HG03521 (cell line): ENCODE data around the gene MGAM2.

Experiments used
- ATAC-seq: cut with Tn5 transposase; IDR thresholded peaks from one replicate; pipeline ENCODE4 v1.9.1; 2021; ENCODE audit warnings: mild to moderate bottlenecking, moderate library complexity; ENCODE audit not compliant: unreplicated experiment

Gene MGAM2

DNA sequence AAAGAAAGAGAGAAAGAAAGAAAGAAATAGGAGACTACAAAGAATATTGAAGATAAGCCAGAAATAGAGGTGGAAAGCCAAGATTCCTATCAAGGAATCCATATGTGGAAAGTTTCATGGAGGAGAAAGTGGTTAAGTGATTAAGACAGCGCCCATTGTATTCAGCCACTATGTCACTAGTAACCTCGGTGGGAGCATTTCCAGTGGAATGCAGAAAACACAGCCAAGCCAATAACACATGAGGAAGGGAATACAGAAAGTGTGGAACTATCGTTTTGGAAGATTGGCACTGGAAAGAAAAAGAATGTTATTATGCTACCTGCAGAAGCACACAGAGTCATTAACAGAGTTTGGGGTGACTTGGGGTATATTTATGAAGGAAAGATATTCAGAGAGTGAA lies 2.7 kb downstream of the MGAM2 start:
- no peak for ATAC-seq

DNA sequence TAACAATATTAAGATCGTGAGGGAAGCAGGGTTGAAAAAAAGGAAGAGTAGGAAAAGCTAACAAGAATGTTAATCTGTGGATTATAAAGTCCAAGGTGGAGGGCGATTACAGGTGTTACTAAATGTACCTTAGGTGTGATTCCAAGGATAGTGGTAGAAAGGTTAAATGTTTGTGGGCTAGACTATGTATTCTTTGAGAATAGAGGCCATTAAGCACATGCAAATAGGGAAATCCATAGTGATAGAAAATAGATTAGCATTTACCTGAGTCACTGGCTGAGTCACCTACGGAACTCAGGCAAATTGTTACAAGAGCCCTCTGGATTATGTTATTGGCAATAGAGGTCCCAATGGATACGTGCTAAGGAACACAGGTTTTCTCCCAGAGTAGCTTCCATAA lies 9.0 kb downstream of the MGAM2 start:
- no peak for ATAC-seq

DNA sequence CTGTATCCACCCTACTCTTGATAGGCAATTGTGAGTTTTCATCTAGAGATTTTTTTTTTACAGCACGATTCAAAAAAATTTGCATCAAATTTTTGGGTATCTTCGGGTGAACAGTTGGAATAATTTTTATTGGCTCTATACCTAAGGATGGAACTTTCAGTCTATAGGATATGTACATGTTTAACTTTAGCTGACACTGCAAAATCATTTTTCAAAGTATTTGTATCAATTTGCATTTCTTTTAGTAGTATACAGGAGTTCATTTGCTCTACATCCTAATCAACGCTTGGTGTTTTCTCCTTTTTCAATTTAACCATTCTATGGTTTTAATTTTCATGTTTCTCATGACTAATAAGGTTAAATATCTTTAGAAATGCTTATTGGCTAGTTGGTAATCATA lies 11.7 kb downstream of the MGAM2 start:
- no peak for ATAC-seq

DNA sequence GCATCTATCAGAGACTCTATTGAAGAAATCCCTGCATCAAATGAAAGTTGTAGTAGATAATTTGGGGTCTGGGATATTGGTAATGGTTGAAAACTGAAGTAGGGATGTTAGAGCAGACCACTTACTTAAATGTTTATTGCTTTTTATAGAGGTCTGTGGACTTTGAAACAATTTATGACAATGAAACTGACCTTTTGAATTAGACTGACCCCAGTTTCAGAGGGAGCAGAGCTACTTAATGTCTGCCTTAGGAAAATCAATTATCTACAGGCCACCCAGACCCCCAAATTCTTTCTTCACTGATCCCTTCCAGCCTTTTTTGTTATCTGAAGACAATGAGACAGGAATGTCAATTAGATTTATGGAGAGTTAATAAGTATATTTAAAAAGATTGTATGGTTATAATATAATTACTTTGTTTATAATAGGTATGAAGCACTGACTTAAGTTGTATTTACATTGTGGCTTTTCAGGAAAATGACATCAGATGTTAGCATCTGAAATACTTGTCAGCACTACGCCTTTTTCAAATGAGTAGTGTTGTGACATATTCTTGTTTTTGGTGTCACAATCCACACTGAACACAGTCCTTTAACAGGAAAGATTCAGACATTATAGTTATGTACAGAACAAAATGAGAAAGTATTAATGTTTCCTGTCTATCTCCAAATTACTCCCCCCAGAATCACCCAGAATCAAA lies 13.9 kb downstream of the MGAM2 start:
- no peak for ATAC-seq

DNA sequence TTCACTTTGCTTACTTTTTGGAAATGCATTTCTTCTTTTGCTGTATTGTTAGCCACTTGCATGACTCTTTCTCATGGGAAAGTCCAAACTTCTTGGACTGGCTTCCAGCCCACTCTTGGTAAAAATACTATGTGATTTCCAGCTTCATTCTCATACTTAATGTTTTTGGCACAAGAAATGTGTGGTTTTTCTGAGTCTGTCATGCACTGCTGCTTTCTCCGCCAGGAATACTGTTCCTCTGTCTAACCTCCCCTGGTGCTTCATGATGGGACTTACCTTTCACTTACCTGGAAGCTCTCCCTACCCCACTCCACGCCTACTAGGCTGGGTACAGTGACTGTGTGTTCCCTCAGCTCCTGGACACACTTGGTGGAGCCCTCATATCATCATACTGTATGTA lies 18.7 kb downstream of the MGAM2 start:
- no peak for ATAC-seq

DNA sequence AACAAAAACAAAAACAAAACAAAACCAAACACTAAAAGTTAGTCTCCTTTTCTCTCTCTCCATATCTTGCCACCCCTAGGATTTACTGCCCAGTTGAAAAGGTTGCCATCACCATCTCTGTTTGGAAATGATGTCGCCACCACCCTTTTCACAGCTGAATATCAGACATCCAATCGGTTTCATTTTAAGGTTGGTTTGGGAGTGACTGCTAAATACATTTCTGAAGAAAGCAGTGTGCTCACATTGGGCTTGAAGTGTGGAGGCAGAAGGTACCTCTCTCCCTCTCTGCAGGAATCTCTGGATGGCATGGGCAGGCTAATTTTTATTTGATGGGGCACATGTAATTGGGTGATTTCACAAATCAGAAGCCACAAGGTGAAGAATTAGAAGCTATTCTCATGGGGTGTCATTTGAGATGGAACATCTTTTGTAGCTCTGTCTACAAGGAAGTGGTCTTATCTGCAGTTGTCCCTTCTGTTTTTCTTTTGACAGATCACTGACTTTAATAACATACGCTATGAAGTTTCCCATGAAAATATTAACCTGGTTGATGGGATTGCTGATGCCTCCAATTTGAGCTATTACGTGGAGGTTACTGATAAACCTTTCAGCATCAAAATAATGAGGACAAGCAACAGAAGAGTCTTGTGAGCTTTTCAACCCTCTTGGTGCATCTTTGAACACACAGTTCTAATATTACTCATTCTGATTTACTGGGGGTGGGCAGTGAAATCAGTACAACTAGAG lies 20.1 kb downstream of the MGAM2 start:
- no peak for ATAC-seq

DNA sequence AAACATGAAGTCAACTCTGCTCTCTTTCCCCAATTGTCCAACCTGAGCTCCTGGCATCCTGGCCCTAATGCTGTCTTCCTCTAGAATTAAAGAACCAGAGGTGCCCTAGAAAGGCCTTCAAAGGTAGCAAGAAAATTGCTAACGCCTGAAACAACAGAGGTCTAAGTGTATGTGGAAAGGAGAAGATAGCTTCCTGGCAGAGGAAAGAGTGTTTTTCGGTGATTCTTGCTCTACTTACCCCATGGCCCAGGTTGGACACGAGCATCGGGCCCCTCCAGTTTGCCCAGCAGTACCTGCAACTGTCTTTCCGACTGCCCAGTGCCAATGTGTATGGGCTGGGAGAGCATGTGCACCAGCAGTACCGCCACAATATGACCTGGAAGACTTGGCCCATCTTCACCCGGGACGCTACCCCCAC lies 22.2 kb downstream of the MGAM2 start:
- ATAC-seq, result no peak

DNA sequence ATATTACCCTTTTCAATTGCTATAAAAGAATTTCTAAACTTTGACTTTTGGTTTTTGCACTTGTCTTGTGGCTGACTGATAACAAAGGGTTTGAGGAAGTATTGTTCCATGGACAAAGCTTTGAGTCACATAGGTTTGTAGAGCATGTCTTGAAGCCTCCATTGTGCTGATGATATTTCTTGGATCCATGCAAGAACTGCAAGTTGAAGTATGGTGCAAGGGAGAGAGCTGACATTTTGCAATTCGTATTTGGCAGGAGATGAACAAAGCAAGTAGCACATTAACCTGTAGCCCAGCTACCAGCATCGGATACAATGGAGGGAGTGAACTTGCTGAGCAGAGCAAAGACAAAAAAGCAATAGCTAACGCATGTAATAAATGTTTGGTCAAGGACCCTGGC lies 23.4 kb downstream of the MGAM2 start:
- ATAC-seq, result no peak

DNA sequence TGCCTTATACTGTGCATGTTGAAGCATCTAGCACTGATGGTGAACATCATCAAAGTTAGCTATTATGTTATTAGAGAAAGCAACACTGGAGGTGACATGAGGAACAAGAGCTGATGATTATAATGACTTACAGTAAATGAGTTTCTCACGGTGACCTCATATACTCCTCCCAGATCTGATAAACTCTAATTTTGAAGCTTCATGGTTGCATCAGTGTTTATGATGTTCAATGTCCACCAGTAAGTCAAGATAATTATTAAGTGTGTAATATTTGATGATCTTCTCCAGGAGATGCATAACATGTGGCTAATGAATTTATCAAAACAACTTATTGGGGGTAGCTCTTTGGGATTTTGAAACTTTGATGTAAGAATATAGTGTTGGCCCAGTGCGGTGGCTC lies 27.5 kb downstream of the MGAM2 start:
- ATAC-seq, result no peak

DNA sequence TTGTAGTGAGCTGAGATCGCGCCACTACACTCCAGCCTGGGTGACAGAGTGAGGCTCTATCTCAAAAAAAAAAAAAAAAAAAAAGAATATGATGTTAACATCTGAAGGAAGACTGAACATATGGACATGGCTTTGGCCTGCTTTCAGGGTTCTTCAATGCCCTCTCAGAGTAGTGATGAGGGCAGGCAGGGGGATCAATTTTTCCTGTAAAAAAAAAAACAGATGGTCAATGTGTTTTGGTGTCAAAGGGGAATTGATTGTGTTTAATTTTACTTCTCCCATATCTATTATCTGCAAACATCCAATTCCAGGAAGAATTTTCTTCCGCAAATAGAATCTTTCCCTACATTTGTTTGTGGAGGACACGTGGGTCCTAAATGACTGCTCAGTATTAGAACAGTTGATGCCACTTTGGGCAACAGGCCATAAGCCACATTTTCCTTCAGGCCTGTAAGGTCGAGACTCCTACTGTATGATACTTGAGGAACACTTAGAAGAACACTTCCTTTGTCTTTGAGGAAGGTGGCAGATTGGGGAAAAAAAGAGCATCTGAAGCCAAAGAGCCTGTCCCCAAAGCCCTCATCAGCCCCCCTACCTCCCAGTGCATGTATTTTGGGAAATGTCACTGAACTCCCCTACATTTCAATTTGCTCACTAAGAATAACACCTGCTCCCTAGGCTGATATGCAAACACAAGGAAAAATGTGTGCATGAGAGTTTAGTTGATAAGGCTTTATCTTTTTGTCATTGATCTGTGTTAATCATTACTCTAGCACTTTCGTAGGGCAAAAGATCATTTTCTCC lies 28.3 kb downstream of the MGAM2 start:
- no peak for ATAC-seq

DNA sequence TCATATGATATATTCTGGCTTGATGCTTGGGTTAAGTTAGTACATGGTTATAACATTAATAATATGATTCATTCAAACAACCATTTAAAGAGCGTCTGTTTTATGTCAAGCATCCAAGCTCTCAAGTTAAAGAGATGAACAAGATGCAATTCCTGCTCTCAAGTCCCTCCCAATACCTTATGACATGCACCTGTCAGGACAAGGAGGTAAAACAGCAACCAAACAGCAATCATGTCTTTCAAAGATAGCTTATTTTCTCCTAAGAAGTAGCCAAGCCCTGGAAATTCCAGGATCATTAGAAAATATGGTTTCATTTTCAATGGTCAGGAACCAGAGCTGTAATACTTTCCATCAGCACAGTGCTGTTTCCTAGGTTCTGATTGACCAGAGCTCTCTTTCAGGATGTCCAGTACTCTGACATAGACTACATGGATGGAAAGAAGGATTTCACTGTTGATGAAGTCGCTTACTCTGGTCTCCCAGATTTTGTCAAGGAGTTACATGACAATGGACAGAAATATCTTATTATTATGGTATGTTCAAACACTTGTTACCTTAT lies 29.0 kb downstream of the MGAM2 start:
- ATAC-seq, result no peak

DNA sequence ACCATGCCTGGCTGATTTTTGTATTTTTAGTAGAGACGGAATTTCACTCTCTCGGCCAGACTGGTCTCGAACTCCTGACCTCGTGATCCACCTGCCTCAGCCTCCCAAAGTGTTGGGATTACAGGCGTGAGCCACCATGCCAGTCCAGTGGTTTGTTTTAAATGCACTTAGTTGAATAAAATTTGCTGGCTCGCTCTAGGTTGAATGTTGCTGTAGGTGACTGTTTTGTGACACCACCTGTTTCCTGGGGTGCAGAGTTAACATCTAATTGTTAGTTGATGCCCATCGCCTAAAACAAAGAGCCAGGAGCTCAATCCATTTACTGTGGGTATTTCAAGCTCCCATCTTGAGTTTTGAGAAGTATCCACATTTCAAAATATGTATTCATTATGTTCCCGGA lies 31.2 kb downstream of the MGAM2 start:
- no peak for ATAC-seq

DNA sequence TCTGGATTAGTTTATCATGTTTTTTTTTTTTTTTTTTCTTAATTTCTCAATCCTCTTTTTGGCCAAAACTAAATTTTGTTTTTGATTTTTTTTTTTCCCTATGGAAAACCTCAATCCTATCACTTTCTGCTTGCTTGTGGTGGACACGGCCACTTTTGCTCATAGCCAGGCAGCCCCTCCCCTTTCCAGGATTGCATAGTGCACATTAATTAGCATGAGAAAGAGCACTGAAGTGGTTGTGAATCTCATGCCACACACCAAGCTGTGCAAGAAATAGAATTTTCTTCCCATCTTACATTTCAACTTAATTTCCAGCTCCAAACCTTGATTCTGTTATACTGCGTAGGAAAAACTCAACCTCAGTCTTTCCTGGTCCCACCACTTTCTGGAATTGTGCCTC lies 34.6 kb downstream of the MGAM2 start:
- ATAC-seq, result no peak

DNA sequence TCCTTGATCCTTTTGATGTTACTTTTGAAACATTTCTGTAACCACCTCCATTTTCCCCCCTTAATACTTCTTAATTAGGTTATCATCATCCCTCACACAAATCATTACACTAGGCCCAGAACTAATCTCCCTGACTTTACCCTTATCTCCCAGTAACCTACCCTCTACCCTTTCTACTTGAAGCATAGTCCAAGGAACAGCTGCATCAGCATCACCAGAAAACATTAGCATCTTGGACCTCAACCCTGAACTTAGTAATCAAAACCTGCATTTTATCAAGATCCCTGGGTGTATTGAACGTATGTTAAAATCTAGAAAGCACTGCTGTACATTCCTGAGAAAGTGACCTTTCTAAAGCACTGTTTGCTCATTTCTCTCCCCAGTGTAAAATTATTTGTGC lies 38.8 kb downstream of the MGAM2 start:
- ATAC-seq, result no peak

DNA sequence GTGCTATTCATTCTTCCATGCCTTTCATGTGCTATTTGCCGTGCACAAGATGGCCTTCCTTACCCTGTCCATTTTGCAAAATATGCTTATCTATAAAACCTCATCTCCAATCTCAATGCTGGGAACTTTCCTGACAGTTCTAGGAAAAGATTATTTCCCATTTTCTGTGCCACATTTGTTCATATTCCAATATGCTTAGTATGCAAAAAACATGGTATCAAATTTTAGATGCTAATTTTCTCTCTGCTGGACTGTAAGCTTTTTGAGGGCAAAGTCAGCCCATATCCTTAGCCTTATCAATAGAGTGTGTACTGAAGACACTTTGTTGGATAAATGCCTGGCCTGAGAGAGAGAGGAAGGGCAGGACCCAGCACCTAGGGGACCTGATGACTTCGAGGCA lies 39.4 kb downstream of the MGAM2 start:
- ATAC-seq, result no peak

DNA sequence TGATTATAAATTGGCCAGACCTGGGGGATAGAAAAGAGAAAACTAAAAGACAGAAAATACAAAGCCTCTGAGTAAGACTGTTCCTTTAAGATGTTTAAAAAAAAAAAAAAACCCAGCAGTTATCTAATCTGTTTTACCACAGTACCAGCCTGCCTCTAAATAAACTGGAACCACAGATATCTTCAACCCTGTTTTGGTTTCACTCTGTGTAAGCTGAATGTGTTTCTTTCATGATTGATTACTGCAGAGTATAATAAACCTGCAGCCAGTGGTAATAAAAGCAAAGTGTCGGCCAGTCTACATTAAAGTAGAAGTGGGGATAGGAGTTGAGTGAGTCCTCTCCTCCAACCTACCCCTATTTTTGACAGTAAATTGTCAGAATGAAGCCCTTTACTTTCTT lies 40.6 kb downstream of the MGAM2 start:
- no peak for ATAC-seq

DNA sequence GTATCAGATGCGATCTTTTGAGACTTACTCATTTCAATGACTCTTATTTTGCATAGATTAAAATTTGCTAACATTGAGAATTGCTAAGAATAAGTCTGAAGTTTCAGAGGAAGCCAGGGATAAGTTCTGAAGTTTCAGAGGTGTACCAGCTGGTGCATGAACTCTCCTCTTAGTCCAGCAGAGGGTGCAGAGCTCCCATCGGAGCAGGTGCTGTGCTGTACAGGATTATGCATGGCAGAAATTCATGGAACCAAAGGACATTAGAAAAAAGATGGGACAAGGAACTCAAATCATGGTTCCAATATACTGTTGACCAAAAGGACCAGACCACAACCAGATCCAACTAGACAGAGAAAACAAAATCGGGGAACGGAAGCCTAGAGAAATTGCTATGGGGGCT lies 41.9 kb downstream of the MGAM2 start:
- ATAC-seq, result no peak

DNA sequence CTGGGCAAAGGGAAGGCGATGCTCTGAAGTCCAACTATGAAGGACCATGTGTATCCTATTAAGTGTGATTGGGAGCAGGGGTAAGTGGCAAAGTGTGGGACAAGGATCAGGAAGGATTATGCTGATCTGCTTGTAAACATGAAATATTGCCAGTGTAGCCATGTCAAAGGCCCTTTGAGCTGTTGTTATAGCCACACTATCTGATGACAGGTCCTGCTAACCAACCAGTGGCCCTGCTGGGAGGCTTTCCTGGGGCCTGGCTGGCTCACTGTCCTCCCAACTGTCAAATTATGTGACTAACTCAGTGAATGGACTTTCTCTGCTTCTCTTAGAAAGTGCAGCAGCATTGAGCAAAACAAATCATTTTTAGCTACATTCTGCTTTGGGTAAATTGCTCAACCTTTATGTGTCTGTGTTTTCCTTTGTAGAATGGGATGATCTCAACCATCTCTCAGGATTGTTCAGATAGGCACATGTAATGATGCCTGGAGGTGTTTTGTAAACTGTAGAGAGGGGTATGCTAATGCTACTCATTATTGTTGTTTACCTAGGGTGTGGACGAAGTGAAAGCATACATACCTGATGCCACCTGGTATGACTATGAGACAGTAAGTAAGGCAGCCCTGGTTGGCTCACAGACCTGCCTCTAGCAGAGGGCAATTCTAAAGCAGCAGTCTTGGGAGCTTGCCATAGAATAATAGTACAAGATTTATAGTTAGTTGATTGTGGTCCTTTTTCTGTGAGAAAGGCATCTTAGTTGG lies 47.4 kb downstream of the MGAM2 start:
- ATAC-seq, result no peak

DNA sequence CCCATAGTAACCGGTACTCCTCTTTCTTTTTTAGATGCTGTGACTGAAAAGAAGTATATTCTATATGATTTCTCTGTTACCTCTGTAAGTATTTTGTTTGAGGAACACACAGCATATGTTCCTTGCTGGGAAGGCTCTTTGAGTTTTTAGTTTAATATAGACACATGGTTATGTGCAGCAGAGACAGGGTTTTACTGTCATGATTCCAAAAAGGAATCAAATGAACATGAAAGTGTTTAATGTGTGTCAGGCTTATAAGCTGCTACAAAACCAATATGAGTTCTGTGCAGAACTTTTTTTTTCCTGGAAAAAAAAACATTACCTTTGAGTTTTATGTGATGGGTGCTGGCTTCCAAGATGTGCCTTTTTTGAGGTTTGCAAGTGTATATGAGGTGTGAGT lies 50.4 kb downstream of the MGAM2 start:
- ATAC-seq, result no peak

DNA sequence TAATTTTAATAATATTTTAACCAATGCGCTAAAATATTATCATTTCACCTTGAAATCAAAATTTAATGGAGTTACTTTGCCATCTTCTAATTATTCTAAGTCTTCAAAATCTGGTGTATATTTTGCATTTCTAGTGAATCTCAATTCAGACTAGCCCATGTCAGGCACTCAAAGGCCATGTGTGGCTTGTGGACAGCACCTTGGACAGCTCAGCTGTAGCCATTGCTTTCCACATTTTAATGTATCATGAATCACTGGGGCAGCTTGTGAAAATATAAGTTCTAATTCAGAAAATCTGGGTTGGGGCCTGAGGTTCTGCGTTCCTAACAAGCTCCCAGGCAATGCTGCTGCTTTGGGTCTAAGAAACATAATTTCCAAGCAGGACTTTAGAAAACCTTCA lies 57.2 kb downstream of the MGAM2 start:
- ATAC-seq, result no peak

DNA sequence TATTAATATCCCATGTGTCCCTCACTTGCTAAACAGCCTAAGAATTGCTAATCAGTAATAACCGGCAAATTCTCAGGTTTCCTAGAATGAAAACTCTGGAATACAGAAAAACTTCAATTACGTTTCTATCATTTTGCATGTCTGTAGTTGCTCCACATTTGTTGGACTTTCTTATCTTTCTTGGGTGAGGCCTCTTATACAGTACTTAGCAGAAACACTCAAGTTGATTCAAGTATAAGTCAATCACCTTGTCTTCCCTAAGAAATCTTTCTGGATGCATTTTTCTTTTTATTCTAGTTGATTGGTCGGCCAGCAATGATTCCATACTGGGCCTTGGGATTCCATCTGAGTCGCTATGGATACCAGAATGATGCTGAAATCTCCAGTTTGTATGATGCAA lies 61.4 kb downstream of the MGAM2 start:
- no peak for ATAC-seq
